K562 (cell line): Measurements from ENCODE around the gene BMAL2. TPM values are rescaled to one million over a fixed set of nuclear protein-coding genes. Genes with fewer than 3 reads are reported as not detected.

ENCODE experiments used
- ATAC-seq: fragments of 200-7000 bp; cut with Tn5 transposase; 3 replicates; pipeline ENCODE4 v1.9.1; 2020; ENCODE audit warnings: moderate library complexity
- BruUV-seq: library from RNA; stranded (reverse); fragments of 400-500 nt; replicated peaks from 2 replicates; lab custom pipeline; 2021; lab: Mats Ljungman, UMichigan
- CTCF ChIA-PET: fragments of 300-600 bp; formaldehyde crosslinking; extraction: SDS; loops from one replicate; lab custom pipeline; 2021; ENCODE audit warnings: low intra/inter-chr PET ratio; lab: Yijun Ruan, JAX
- POLR2A ChIA-PET: fragments of 300-600, 350-650 bp; sonication (Branson Sonifier 250); formaldehyde crosslinking; extraction: SDS; loops from one replicate; lab custom pipeline; 2021; ENCODE audit warnings: antibody characterized with exemption, inconsistent platforms; lab: Yijun Ruan, JAX
- DNase-seq, 4 experiments: peaks; one replicate each; pipeline versions ENCODE4 v3.0.0 to v3.0.0-alpha.2; 2011 to 2018; ENCODE audit warnings: low spot score in 3 of 4, mixed read lengths in 3 of 4; ENCODE audit errors: extremely low read depth in 1 of 4
- FAIRE-seq: peaks from 2 replicates; lab custom pipeline; 2011; peaks lifted over from hg19 to GRCh38; lab: Jason Lieb, UNC
- H2AFZ ChIP-seq: 2 replicates; pipeline ENCODE4 v1.6.0; 2011; ENCODE audit warnings: low read depth, low read length, control low read depth, inconsistent platforms
- H3K27ac ChIP-seq: fragments of 200-600 bp; 3 replicates; pipeline ENCODE4 v1.8.0; 2011; ENCODE audit warnings: low read depth, mild to moderate bottlenecking, control low read depth, inconsistent platforms, low read length, moderate library complexity, mixed read lengths; ENCODE audit errors: extremely low read depth
- H3K27me3 ChIP-seq, 2 experiments: fragments of 300-600 bp in 1 of 2; 2 replicates in 1 of 2; 3 replicates in 1 of 2; pipeline versions ENCODE4 v1.6.0 to v1.8.0; 2011; ENCODE audit warnings: inconsistent platforms in 2 of 2, low read length in 2 of 2, mild to moderate bottlenecking in 1 of 2, mixed read lengths in 1 of 2, moderate library complexity in 1 of 2; ENCODE audit not compliant: control insufficient read depth in 2 of 2, insufficient read depth in 2 of 2
- H3K36me3 ChIP-seq: fragments of 300-600 bp; 3 replicates; pipeline ENCODE4 v1.8.0; 2011; ENCODE audit warnings: mild to moderate bottlenecking, low read length, inconsistent platforms; ENCODE audit not compliant: control insufficient read depth, insufficient read depth
- H3K4me1 ChIP-seq, 2 experiments: fragments of 200-600 bp in 1 of 2; replicated peaks in 1 of 2; 2 replicates in 1 of 2; 3 replicates in 1 of 2; pipeline versions ENCODE4 v1.5.1 to v1.8.0; 2011; ENCODE audit warnings: inconsistent platforms in 2 of 2, low read length in 2 of 2, mild to moderate bottlenecking in 1 of 2, mixed read lengths in 1 of 2, moderate library complexity in 1 of 2; ENCODE audit not compliant: control insufficient read depth in 2 of 2, insufficient read depth in 2 of 2
- H3K4me2 ChIP-seq: 2 replicates; pipeline ENCODE4 v1.6.1; 2011; ENCODE audit warnings: low read length, control low read depth, inconsistent platforms, mixed read lengths; ENCODE audit not compliant: insufficient read depth
- H3K4me3 ChIP-seq: fragments of 200-600 bp; sonication (generic), shearing (Covaris generic); 2 replicates; pipeline ENCODE4 v1.5.1; 2016; ENCODE audit warnings: control low read depth, inconsistent platforms
- H3K79me2 ChIP-seq: fragments of 200-600 bp; 3 replicates; pipeline ENCODE4 v1.8.0; 2011; ENCODE audit warnings: low read length, inconsistent platforms; ENCODE audit not compliant: control insufficient read depth, insufficient read depth
- H3K9ac ChIP-seq, 2 experiments: 2 replicates each; pipeline versions ENCODE4 v1.6.0 to v1.6.1; 2011; ENCODE audit warnings: low read depth in 2 of 2, low read length in 2 of 2, control low read depth in 1 of 2, inconsistent platforms in 1 of 2, mild to moderate bottlenecking in 1 of 2, mixed read lengths in 1 of 2; ENCODE audit not compliant: insufficient read depth in 1 of 2
- H3K9me1 ChIP-seq: one replicate; pipeline ENCODE4 v1.6.0; 2011; ENCODE audit warnings: inconsistent platforms, mild to moderate bottlenecking, low read length, moderate library complexity; ENCODE audit not compliant: control insufficient read depth, insufficient read depth
- H3K9me3 ChIP-seq: replicated peaks from 2 replicates; pipeline ENCODE4 v1.5.1; 2011; ENCODE audit warnings: low read depth, low read length, inconsistent platforms; ENCODE audit not compliant: control insufficient read depth, insufficient read depth
- H4K20me1 ChIP-seq: replicated peaks from 2 replicates; pipeline ENCODE4 v1.6.1; 2011; ENCODE audit warnings: low read length, inconsistent platforms, mixed read lengths; ENCODE audit not compliant: control insufficient read depth, insufficient read depth
- BRD9 ChIP-seq: fragments of 450-650 bp; IDR thresholded peaks from 2 replicates; pipeline ENCODE4 v1.6.1; 2018; ENCODE audit warnings: low read depth; ENCODE audit not compliant: partially characterized antibody
- CBFB ChIP-seq: sonication (generic); formaldehyde crosslinking; IDR thresholded peaks from 2 replicates; pipeline ENCODE4 v1.4.0; 2020; ENCODE audit warnings: mild to moderate bottlenecking, missing genetic modification reagents
- EZH2 ChIP-seq: IDR thresholded peaks from 2 replicates; pipeline ENCODE4 v1.6.1; 2012; ENCODE audit warnings: low read depth, mild to moderate bottlenecking, inconsistent platforms, low read length, borderline replicate concordance
- FOS ChIP-seq: IDR thresholded peaks from 3 replicates; pipeline ENCODE4 v1.6.1; 2011; ENCODE audit not compliant: insufficient read length; ENCODE audit errors: extremely low read depth
- HDAC1 ChIP-seq, 2 experiments: fragments of 450-650 bp; IDR thresholded peaks; 2 replicates each; pipeline ENCODE4 v1.6.1; 2016 to 2017; ENCODE audit warnings: inconsistent platforms in 1 of 2, mild to moderate bottlenecking in 1 of 2, moderate library complexity in 1 of 2
- HMGN3 ChIP-seq: IDR thresholded peaks from 2 replicates; pipeline ENCODE4 v1.6.1; 2011; ENCODE audit warnings: borderline replicate concordance, low read depth, mild to moderate bottlenecking, mixed read lengths, low read length; ENCODE audit not compliant: insufficient read length; ENCODE audit errors: extremely low read depth
- PHF20 ChIP-seq: fragments of 450-650 bp; IDR thresholded peaks from 2 replicates; pipeline ENCODE4 v1.6.1; 2018; ENCODE audit not compliant: partially characterized antibody
- PRMT5 ChIP-seq: sonication (generic); formaldehyde crosslinking; IDR thresholded peaks from 2 replicates; pipeline ENCODE4 v1.5.0; 2020; ENCODE audit warnings: missing genetic modification reagents
- RBFOX2 ChIP-seq: fragments of 200-400 bp; formaldehyde crosslinking; IDR thresholded peaks from 2 replicates; pipeline ENCODE4 v1.6.1; 2017; ENCODE audit warnings: low read depth, mild to moderate bottlenecking, low read length, moderate library complexity
- SMARCC2 ChIP-seq: fragments of 450-650 bp; IDR thresholded peaks from 2 replicates; pipeline ENCODE4 v1.6.1; 2017; ENCODE audit warnings: antibody characterized with exemption, moderate library complexity, mild to moderate bottlenecking, low read depth
- TCF3 ChIP-seq: sonication (generic); formaldehyde crosslinking; IDR thresholded peaks from 2 replicates; pipeline ENCODE4 v1.4.0; 2020; ENCODE audit warnings: mild to moderate bottlenecking, missing genetic modification reagents
- XRCC5 ChIP-seq: fragments of 200-400 bp; formaldehyde crosslinking; IDR thresholded peaks from 2 replicates; pipeline ENCODE4 v1.6.1; 2017; ENCODE audit warnings: low read depth, mild to moderate bottlenecking, low read length
- ZBTB1 ChIP-seq: sonication (generic); formaldehyde crosslinking; IDR thresholded peaks from 2 replicates; pipeline ENCODE4 v1.8.1; 2023; ENCODE audit warnings: missing genetic modification reagents, low read depth, mild to moderate bottlenecking, borderline replicate concordance
- ZNF3 ChIP-seq: fragments of 250-450 bp; sonication (Bioruptor Pico); IDR thresholded peaks from 2 replicates; pipeline ENCODE4 v1.5.0; 2021; ENCODE audit warnings: mild to moderate bottlenecking, moderate library complexity
- ZNF436 ChIP-seq: fragments of 250-450, 450-650 bp; sonication (Bioruptor Pico); formaldehyde crosslinking; IDR thresholded peaks from 2 replicates; pipeline ENCODE4 v1.7.0; 2020; ENCODE audit warnings: mild to moderate bottlenecking
- ZNF699 ChIP-seq: fragments of 250-450 bp; sonication (Bioruptor Pico); IDR thresholded peaks from 2 replicates; pipeline ENCODE4 v1.8.0; 2021; ENCODE audit warnings: mild to moderate bottlenecking, moderate library complexity; ENCODE audit not compliant: insufficient replicate concordance
- WGBS: fragments of 100-300 bp; shearing (Covaris generic); methylation state at CpG from one replicate; pipeline ENCODE4 v1.1.6; 2016; ENCODE audit warnings: low coverage, mixed read lengths; ENCODE audit not compliant: insufficient coverage; ENCODE audit errors: missing lambda C conversion rate; 5-methylcytosine and 5-hydroxymethylcytosine counted together
- in situ Hi-C: fragments of 300-500 bp; cut with MboI; formaldehyde crosslinking; loops from 4 replicates; pipeline ENCODE4 v1.15.0; 2018; ENCODE audit warnings: inconsistent platforms, mixed read lengths
- intact Hi-C: fragments of 100-400 bp; cut with micrococcal nuclease; formaldehyde crosslinking; loops from 2 replicates; pipeline ENCODE4 v1.14.2; 2022
- polyA plus RNA-seq, 8 experiments: library from polyadenylated mRNA; depleted of rRNA in 4 of 8; stranded (reverse) in 5 of 8; unstranded in 3 of 8; fragments of >200 nt; fragmentation: Nextera tagmentation in 2 of 8; fragmentation: Illumina TruSeq in 1 of 8; extraction: Ambion mirVana in 2 of 8; extraction: Trizol in 1 of 8; gene quantifications; 2 replicates each; pipeline versions ENCODE4 v1.2.1 to v1.2.3, GENCODE V29; 2011 to 2014; ENCODE audit warnings: inconsistent platforms in 1 of 8, missing spikeins in 1 of 8
- total RNA-seq, 7 experiments: library from RNA; depleted of rRNA in 6 of 7; stranded (reverse); fragments of >200 nt in 6 of 7; fragmentation: Illumina TruSeq in 2 of 7; extraction: Trizol in 2 of 7; gene quantifications; 2 replicates each; pipeline versions ENCODE4 v1.2.1 to v1.2.3, GENCODE V29; 2011 to 2021; ENCODE audit warnings: low replicate concordance in 1 of 7
- TF ChIP-seq, protein P1 (sequence below): fragments of 250-450 bp; sonication (Bioruptor Pico); IDR thresholded peaks from 2 replicates; pipeline ENCODE4 v1.4.0; 2020; ENCODE audit warnings: mild to moderate bottlenecking

Gene BMAL2
- total and polyA plus RNA-seq, 9 of the 15 experiments (the other 6 are each of a cell fraction or from before 2014, with no cell fraction given) = 0.01 to 1.1 (median 0.50) TPM

DNA sequence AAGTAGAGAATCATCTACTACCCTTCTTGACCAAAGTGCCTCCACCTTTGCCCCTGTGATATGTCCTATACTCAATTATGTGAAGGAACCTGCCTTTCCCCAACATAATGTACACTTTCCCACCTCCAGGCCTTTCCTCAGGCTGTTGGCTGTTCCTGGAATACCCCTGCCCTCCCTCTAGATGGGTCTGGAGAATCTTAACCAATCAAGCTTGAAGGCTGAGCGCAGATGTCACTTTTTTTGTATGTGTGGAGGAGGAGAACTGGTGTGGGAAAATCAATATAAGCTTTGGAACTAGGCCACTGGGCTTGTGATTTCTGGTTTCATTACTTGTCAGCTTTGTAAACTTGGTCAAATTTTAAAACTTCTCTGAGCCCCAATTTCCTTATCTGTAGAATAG, 4.7 kb downstream of the BMAL2 start:
- intact Hi-C loops = no loop called here
- ChIA-PET CTCF (no interaction called here), POLR2A (no interaction called here)
- H3K27me3 ChIP-seq = peaks cover 19% of the 10 kb centered on the region in 2 experiments
- no peak for FAIRE-seq
- no peak overlapping the region for H2AFZ ChIP-seq
- H3K27ac ChIP-seq = no peak overlapping the region
- H3K9me1 ChIP-seq = no peaks in the 10 kb centered on the region
- no peak overlapping the region for H3K4me3 ChIP-seq
- no TSS peak for BruUV-seq
- TF ChIP-seq CBFB (no peak), PHF20 (no peak), EZH2 (no peak), PRMT5 (CRISPR knock-in tag) (no peak), FOS (no peak), TCF3 (CRISPR knock-in tag) (no peak), SMARCC2 (no peak), ZNF699 (CRISPR knock-in tag) (no peak), ZBTB1 (CRISPR knock-in tag) (no peak), XRCC5 (no peak), ZNF3 (no peak), ZNF436 (CRISPR knock-in tag) (no peak), HDAC1 (IDR thresholded peaks at IDR 0.05) (no peak), HMGN3 (no peak), BRD9 (no peak), RBFOX2 (no peak)
- TF ChIP-seq, protein P1, sequence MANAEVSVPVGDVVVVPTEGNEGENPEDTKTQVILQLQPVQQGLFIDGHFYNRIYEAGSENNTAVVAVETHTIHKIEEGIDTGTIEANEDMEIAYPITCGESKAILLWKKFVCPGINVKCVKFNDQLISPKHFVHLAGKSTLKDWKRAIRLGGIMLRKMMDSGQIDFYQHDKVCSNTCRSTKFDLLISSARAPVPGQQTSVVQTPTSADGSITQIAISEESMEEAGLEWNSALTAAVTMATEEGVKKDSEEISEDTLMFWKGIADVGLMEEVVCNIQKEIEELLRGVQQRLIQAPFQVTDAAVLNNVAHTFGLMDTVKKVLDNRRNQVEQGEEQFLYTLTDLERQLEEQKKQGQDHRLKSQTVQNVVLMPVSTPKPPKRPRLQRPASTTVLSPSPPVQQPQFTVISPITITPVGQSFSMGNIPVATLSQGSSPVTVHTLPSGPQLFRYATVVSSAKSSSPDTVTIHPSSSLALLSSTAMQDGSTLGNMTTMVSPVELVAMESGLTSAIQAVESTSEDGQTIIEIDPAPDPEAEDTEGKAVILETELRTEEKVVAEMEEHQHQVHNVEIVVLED (CRISPR knock-in tag) = no peak
- no peaks in the 10 kb centered on the region for H4K20me1 ChIP-seq
- no peaks in the 10 kb centered on the region for H3K36me3 ChIP-seq
- no peaks in the 10 kb centered on the region for H3K9me3 ChIP-seq
- H3K79me2 ChIP-seq = no peaks in the 10 kb centered on the region
- H3K4me2 ChIP-seq = no peak overlapping the region
- WGBS = 0% methylated on average over 1 of the region's 1 CpG
- no peak for ATAC-seq
- no peak for DNase-seq
- in situ Hi-C loops = no loop called here
- H3K4me1 ChIP-seq = peaks cover 0 to 13% of the 10 kb centered on the region in 2 experiments; a peak in 3 of 5 replicates
- H3K9ac ChIP-seq = no peak overlapping the region
